GM18858 (cell line): ENCODE data around the gene GUCA1A.

ENCODE experiments used
- ATAC-seq: cut with Tn5 transposase; IDR thresholded peaks from one replicate; pipeline ENCODE4 v1.9.1; 2021; ENCODE audit not compliant: unreplicated experiment

GUCA1A gene

GRCh38 chr6:42173101-42173500 lies at the start of gene GUCA1A:
Gene GUCA1A, plus strand, starts transcription at chr6:42173364. Its CDS starts 250 bp downstream, at chr6:42173614.
- ATAC-seq, result no peak

- ATAC-seq, result no peak
Measured at GRCh38 chr6:42123379-42124103, 49.6 kb upstream of the GUCA1A start.

GRCh38 chr6:42124223-42124836 lies 48.8 kb upstream of the GUCA1A start:
- ATAC-seq, result no peak

- no peak for ATAC-seq
Measured at GRCh38 chr6:42125231-42125630, 47.9 kb upstream of the GUCA1A start.

- ATAC-seq, result no peak
Measured at GRCh38 chr6:42125663-42126062, 47.5 kb upstream of the GUCA1A start.

- no peak for ATAC-seq
Measured at GRCh38 chr6:42128460-42129359, 44.5 kb upstream of the GUCA1A start.

- no peak for ATAC-seq
Measured at GRCh38 chr6:42129360-42129676, 43.8 kb upstream of the GUCA1A start.

- no peak for ATAC-seq
Measured at GRCh38 chr6:42131531-42131930, 41.6 kb upstream of the GUCA1A start.

GRCh38 chr6:42133926-42134325 lies 39.2 kb upstream of the GUCA1A start:
- no peak for ATAC-seq

- no peak for ATAC-seq
Measured at GRCh38 chr6:42135161-42135560, 38.0 kb upstream of the GUCA1A start.

GRCh38 chr6:42135722-42136121 lies 37.4 kb upstream of the GUCA1A start:
- ATAC-seq, result no peak

GRCh38 chr6:42136508-42137193 lies 36.5 kb upstream of the GUCA1A start:
- ATAC-seq, result no peak

GRCh38 chr6:42137194-42137753 lies 35.9 kb upstream of the GUCA1A start:
- ATAC-seq, result no peak

GRCh38 chr6:42138190-42138589 lies 35.0 kb upstream of the GUCA1A start:
- no peak for ATAC-seq

- no peak for ATAC-seq
Measured at GRCh38 chr6:42138630-42139619, 34.2 kb upstream of the GUCA1A start.

- no peak for ATAC-seq
Measured at GRCh38 chr6:42140032-42140431, 33.1 kb upstream of the GUCA1A start.

- no peak for ATAC-seq
Measured at GRCh38 chr6:42140756-42141602, 32.2 kb upstream of the GUCA1A start.

- no peak for ATAC-seq
Measured at GRCh38 chr6:42141603-42142117, 31.5 kb upstream of the GUCA1A start.
